Measurements from ENCODE around the gene ITGA1. TPM values are rescaled to one million over a fixed set of nuclear protein-coding genes. Genes with fewer than 3 reads are reported as not detected.
A peak's percentile ranks its signal among the peaks of the same experiment; 100 is the strongest.

ITGA1 gene
- total and polyA plus RNA-seq, 2 of the 13 experiments (the other 11 are each of a cell fraction or from before 2014, with no cell fraction given), result 23.1 to 28.6 TPM

DNA sequence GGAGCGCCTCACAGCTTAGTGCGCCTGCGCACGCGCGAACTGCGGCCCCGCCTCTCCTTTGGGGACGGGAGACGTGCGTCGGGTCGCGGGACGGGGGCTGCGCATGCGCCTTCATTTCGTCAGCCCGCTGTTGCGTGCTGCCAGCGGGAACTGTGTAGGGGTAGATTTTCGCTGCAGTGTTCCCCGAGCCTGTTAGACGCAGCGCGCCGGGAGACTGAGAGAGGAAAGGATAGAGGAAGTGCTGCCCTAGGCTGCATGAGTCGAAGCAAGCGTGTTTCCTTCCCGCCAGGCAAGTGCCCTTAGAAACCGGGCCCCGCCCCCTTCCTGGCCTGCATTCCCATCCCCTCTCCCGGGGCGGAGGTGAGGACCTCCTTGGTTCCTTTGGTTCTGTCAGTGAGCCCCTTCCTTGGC, 12.3 kb downstream of the ITGA1 start (continued):
- TF ChIP-seq ZNF619 (CRISPR knock-in tag; IDR thresholded peaks at IDR 0.05) (no peak), XRCC5 (optimal IDR thresholded peaks at IDR 0.05; ENCODE audit: low read length) (no peak), HNRNPLL (IDR thresholded peaks at IDR 0.05; ENCODE audit: low read depth, low read length, poor library complexity, severe bottlenecking) (peak; percentile 52), MXD4 (CRISPR knock-in tag; IDR thresholded peaks at IDR 0.05) (no peak), U2AF1 (optimal IDR thresholded peaks at IDR 0.05; ENCODE audit: low read depth, low read length) (no peak), ARNT2 (CRISPR knock-in tag; IDR thresholded peaks at IDR 0.05; ENCODE audit: low read depth) (no peak; the same call in 1 of the 2 replicates), SNAPC2 (CRISPR knock-in tag; IDR thresholded peaks at IDR 0.05) (no peak), FOXP1 (IDR thresholded peaks at IDR 0.05) (no peak), FOXP1 (CRISPR knock-in tag; IDR thresholded peaks at IDR 0.05) (no peak), SRSF4 (IDR thresholded peaks at IDR 0.05; ENCODE audit: low read depth, low read length, poor library complexity, severe bottlenecking) (no peak), KDM1A (CRISPR knock-in tag; IDR thresholded peaks at IDR 0.05) (no peak), ZNF337 (CRISPR knock-in tag; IDR thresholded peaks at IDR 0.05; ENCODE audit: borderline replicate concordance, low read depth) (no peak), ZNF484 (CRISPR knock-in tag; IDR thresholded peaks at IDR 0.05; ENCODE audit: borderline replicate concordance, low read depth) (no peak), MED8 (CRISPR knock-in tag; IDR thresholded peaks at IDR 0.05; ENCODE audit: insufficient replicate concordance) (no peak), GABPB1 (CRISPR knock-in tag; IDR thresholded peaks at IDR 0.05) (peak; percentile 53; the same call in 1 of the 2 replicates), ZNF101 (CRISPR knock-in tag; IDR thresholded peaks at IDR 0.05; ENCODE audit: borderline replicate concordance, low read depth) (no peak), NFYB (CRISPR knock-in tag; IDR thresholded peaks at IDR 0.05) (no peak), REL (CRISPR knock-in tag; conservative IDR thresholded peaks at IDR 0.05) (no peak), SETDB1 (CRISPR knock-in tag; IDR thresholded peaks at IDR 0.05; ENCODE audit: borderline replicate concordance) (no peak), ONECUT2 (CRISPR knock-in tag; IDR thresholded peaks at IDR 0.05) (no peak; the same call in 1 of the 2 replicates), ATF7 (IDR thresholded peaks at IDR 0.05) (no peak), ATF7 (CRISPR knock-in tag; IDR thresholded peaks at IDR 0.05) (no peak)
- TF ChIP-seq, protein P1, sequence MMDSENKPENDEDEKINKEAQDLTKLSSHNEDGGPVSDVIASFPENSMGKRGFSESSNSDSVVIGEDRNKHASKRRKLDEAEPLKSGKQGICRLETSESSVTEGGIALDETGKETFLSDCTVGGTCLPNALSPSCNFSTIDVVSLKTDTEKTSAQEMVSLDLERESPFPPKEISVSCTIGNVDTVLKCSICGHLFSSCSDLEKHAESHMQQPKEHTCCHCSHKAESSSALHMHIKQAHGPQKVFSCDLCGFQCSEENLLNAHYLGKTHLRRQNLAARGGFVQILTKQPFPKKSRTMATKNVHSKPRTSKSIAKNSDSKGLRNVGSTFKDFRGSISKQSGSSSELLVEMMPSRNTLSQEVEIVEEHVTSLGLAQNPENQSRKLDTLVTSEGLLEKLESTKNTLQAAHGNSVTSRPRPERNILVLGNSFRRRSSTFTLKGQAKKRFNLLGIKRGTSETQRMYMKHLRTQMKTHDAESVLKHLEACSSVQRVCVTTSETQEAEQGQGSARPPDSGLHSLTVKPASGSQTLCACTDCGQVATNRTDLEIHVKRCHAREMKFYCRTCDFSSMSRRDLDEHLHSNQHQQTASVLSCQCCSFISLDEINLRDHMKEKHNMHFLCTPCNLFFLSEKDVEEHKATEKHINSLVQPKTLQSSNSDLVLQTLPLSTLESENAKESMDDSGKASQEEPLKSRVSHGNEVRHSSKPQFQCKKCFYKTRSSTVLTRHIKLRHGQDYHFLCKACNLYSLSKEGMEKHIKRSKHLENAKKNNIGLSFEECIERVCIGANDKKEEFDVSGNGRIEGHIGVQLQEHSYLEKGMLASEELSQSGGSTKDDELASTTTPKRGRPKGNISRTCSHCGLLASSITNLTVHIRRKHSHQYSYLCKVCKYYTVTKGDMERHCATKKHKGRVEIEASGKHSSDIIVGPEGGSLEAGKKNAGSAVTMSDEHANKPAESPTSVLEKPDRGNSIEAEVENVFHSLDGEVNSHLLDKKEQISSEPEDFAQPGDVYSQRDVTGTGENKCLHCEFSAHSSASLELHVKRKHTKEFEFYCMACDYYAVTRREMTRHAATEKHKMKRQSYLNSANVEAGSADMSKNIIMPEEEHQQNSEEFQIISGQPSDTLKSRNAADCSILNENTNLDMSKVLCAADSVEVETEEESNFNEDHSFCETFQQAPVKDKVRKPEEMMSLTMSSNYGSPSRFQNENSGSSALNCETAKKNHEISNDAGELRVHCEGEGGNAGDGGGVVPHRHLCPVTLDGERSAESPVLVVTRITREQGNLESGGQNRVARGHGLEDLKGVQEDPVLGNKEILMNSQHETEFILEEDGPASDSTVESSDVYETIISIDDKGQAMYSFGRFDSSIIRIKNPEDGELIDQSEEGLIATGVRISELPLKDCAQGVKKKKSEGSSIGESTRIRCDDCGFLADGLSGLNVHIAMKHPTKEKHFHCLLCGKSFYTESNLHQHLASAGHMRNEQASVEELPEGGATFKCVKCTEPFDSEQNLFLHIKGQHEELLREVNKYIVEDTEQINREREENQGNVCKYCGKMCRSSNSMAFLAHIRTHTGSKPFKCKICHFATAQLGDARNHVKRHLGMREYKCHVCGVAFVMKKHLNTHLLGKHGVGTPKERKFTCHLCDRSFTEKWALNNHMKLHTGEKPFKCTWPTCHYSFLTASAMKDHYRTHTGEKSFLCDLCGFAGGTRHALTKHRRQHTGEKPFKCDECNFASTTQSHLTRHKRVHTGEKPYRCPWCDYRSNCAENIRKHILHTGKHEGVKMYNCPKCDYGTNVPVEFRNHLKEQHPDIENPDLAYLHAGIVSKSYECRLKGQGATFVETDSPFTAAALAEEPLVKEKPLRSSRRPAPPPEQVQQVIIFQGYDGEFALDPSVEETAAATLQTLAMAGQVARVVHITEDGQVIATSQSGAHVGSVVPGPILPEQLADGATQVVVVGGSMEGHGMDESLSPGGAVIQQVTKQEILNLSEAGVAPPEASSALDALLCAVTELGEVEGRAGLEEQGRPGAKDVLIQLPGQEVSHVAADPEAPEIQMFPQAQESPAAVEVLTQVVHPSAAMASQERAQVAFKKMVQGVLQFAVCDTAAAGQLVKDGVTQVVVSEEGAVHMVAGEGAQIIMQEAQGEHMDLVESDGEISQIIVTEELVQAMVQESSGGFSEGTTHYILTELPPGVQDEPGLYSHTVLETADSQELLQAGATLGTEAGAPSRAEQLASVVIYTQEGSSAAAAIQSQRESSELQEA (CRISPR knock-in tag; IDR thresholded peaks at IDR 0.05; ENCODE audit: not compliant biosample characterization), result no peak
- TF ChIP-seq, protein P2, sequence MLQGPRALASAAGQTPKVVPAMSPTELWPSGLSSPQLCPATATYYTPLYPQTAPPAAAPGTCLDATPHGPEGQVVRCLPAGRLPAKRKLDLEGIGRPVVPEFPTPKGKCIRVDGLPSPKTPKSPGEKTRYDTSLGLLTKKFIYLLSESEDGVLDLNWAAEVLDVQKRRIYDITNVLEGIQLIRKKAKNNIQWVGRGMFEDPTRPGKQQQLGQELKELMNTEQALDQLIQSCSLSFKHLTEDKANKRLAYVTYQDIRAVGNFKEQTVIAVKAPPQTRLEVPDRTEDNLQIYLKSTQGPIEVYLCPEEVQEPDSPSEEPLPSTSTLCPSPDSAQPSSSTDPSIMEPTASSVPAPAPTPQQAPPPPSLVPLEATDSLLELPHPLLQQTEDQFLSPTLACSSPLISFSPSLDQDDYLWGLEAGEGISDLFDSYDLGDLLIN (CRISPR knock-in tag; IDR thresholded peaks at IDR 0.05; ENCODE audit: borderline replicate concordance), result peak; percentile 34; the same call in 1 of the 2 replicates

Data from HepG2 (cell line).